Parathyroid adenoma (tissue), 2 donors: ENCODE measurements around the gene PARP1.

Source experiments
- H2AFZ ChIP-seq: fragments of 300-600 bp; sonication (generic); one replicate; pipeline ENCODE4 v1.7.0; 2017; ENCODE audit warnings: antibody characterized with exemption, mild to moderate bottlenecking
- H3K27ac ChIP-seq: fragments of 300-600 bp; sonication (generic); one replicate; pipeline ENCODE4 v1.7.0; 2017
- H3K27me3 ChIP-seq: fragments of 300-600 bp; sonication (generic); one replicate; pipeline ENCODE4 v1.7.0; 2017; ENCODE audit warnings: low read length; ENCODE audit not compliant: control insufficient read depth, insufficient read depth
- H3K36me3 ChIP-seq: fragments of 300-600 bp; sonication (generic); one replicate; pipeline ENCODE4 v1.7.0; 2017; ENCODE audit warnings: low read length; ENCODE audit not compliant: control insufficient read depth, insufficient read depth
- H3K4me1 ChIP-seq: fragments of 300-600 bp; sonication (generic); one replicate; pipeline ENCODE4 v1.7.0; 2017; ENCODE audit warnings: control low read depth
- H3K4me2 ChIP-seq: fragments of 300-600 bp; sonication (generic); one replicate; pipeline ENCODE4 v1.7.0; 2017; ENCODE audit warnings: low read length
- H3K4me3 ChIP-seq: fragments of 300-600 bp; sonication (generic); one replicate; pipeline ENCODE4 v1.7.0; 2017; ENCODE audit warnings: low read depth, low read length
- H3K79me2 ChIP-seq: fragments of 300-600 bp; sonication (generic); one replicate; pipeline ENCODE4 v1.7.0; 2017; ENCODE audit warnings: control low read depth
- H3K9ac ChIP-seq: fragments of 300-600 bp; sonication (generic); one replicate; pipeline ENCODE4 v1.7.0; 2017; ENCODE audit warnings: mild to moderate bottlenecking
- H3K9me3 ChIP-seq: fragments of 300-600 bp; sonication (generic); one replicate; pipeline ENCODE4 v1.7.0; 2017; ENCODE audit warnings: low read length; ENCODE audit not compliant: control insufficient read depth
- TF ChIP-seq, protein P1 (sequence below): fragments of 300-600 bp; sonication (generic); IDR thresholded peaks from one replicate; pipeline ENCODE4 v1.7.0; 2017; ENCODE audit warnings: antibody characterized with exemption, mild to moderate bottlenecking
- donor health status: primary hyperparathyroidism.

Gene PARP1

DNA sequence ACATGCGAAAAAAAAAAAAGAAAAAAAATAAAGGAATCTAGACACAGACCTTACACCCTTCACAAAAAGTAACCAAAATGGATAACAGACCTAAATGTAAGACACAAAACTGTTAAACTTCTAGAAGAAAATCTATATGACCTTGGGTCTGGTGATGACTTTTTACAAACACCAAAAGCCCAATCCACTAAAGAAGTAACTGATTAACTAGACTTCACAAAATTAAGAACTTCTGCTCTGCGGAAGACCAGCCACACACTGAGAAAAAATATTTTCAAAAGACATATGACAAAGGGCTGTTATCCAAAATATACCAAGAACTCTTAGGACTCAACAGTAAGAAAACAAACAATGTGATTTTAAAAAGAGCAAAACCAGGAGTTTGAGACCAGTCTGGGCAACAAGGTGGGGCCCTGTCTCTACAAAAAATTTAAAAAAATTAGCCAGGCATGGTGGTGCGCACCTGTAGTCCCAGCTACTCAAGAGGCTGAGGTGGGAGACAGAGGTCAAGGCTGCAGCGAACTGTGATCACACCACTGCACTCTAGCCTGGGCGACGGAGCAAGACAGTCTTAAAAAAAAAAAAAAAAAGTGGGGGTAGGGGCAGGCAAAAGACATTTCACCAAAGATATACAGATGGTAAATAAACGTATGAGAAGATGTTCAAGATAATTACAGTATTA, 9.8 kb downstream of the PARP1 start:
- H2AFZ ChIP-seq, result no peak overlapping the region
- H3K9me3 ChIP-seq, result no peaks in the 10 kb centered on the region
- H3K79me2 ChIP-seq, result peaks cover 34% of the 10 kb centered on the region
- H3K27me3 ChIP-seq, result no peaks in the 10 kb centered on the region
- H3K4me3 ChIP-seq, result no peak overlapping the region
- H3K4me1 ChIP-seq, result no peaks in the 10 kb centered on the region
- TF ChIP-seq, protein P1, sequence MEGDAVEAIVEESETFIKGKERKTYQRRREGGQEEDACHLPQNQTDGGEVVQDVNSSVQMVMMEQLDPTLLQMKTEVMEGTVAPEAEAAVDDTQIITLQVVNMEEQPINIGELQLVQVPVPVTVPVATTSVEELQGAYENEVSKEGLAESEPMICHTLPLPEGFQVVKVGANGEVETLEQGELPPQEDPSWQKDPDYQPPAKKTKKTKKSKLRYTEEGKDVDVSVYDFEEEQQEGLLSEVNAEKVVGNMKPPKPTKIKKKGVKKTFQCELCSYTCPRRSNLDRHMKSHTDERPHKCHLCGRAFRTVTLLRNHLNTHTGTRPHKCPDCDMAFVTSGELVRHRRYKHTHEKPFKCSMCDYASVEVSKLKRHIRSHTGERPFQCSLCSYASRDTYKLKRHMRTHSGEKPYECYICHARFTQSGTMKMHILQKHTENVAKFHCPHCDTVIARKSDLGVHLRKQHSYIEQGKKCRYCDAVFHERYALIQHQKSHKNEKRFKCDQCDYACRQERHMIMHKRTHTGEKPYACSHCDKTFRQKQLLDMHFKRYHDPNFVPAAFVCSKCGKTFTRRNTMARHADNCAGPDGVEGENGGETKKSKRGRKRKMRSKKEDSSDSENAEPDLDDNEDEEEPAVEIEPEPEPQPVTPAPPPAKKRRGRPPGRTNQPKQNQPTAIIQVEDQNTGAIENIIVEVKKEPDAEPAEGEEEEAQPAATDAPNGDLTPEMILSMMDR, result no peak
- no peak overlapping the region for H3K9ac ChIP-seq
- H3K4me2 ChIP-seq, result no peak overlapping the region
- H3K36me3 ChIP-seq, result no peaks in the 10 kb centered on the region
- H3K27ac ChIP-seq, result no peak overlapping the region

GRCh38 chr1:226397011-226397926, 10.6 kb downstream of the PARP1 start:
- Histone ChIP-seq H3K4me2 (no peak overlapping the region), H3K36me3 (no peaks in the 10 kb centered on the region), H2AFZ (no peak overlapping the region), H3K27ac (no peak overlapping the region), H3K27me3 (no peaks in the 10 kb centered on the region), H3K9me3 (no peaks in the 10 kb centered on the region), H3K4me3 (no peak overlapping the region), H3K79me2 (peaks cover 30% of the 10 kb centered on the region), H3K9ac (no peak overlapping the region), H3K4me1 (no peaks in the 10 kb centered on the region)
- TF ChIP-seq, protein P1, result no peak

GRCh38 chr1:226395753-226396152, 12.1 kb downstream of the PARP1 start:
- no peaks in the 10 kb centered on the region for H3K36me3 ChIP-seq
- H3K4me1 ChIP-seq, result no peaks in the 10 kb centered on the region
- no peak overlapping the region for H3K27ac ChIP-seq
- H3K79me2 ChIP-seq, result peaks cover 26% of the 10 kb centered on the region
- H3K9ac ChIP-seq, result no peak overlapping the region
- no peak overlapping the region for H2AFZ ChIP-seq
- no peaks in the 10 kb centered on the region for H3K27me3 ChIP-seq
- no peaks in the 10 kb centered on the region for H3K9me3 ChIP-seq
- H3K4me2 ChIP-seq, result no peak overlapping the region
- no peak overlapping the region for H3K4me3 ChIP-seq
- TF ChIP-seq, protein P1, result no peak

- Histone ChIP-seq H2AFZ (no peak overlapping the region), H3K4me1 (no peaks in the 10 kb centered on the region), H3K4me3 (no peak overlapping the region), H3K36me3 (no peaks in the 10 kb centered on the region), H3K27me3 (no peaks in the 10 kb centered on the region), H3K9ac (no peak overlapping the region), H3K4me2 (no peak overlapping the region), H3K9me3 (no peaks in the 10 kb centered on the region), H3K79me2 (peaks cover 19% of the 10 kb centered on the region), H3K27ac (no peak overlapping the region)
- TF ChIP-seq, protein P1, result no peak
These were observed 13.4 kb downstream of the PARP1 start for GRCh38 chr1:226394462-226394861.
